Activated CD8-positive, alpha-beta memory T cell treated with anti-CD3 and anti-CD28 coated beads, Interleukin-2, amount 50 U/mL, for 4 hours (primary cell): ENCODE measurements around the gene ERG.

Experiments
- DNase-seq: peaks from one replicate; pipeline ENCODE4 v3.0.0-alpha.2; 2020

Gene ERG

DNA sequence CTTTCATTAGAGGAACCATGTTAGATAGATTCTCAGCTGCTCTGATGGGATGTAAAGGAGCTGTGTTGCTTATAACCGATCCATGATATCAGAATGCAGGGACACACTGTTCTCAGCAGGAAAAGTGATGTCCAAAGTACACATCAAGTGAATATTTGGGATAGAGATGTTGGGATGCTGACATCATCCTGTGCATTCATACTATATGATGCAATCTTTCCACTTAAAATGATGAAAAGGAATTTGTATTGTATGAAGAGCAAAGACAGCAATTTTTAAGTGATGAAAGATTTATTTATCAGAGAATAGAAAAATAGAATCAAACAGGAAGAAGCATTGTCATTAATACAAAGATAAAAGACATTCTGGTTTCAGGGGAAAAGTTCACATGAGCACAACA lies 110.1 kb downstream of the ERG start:
- DNase-seq: no peak

GRCh38 chr21:38386967-38387366 lies 111.3 kb downstream of the ERG start:
- no peak for DNase-seq

DNA sequence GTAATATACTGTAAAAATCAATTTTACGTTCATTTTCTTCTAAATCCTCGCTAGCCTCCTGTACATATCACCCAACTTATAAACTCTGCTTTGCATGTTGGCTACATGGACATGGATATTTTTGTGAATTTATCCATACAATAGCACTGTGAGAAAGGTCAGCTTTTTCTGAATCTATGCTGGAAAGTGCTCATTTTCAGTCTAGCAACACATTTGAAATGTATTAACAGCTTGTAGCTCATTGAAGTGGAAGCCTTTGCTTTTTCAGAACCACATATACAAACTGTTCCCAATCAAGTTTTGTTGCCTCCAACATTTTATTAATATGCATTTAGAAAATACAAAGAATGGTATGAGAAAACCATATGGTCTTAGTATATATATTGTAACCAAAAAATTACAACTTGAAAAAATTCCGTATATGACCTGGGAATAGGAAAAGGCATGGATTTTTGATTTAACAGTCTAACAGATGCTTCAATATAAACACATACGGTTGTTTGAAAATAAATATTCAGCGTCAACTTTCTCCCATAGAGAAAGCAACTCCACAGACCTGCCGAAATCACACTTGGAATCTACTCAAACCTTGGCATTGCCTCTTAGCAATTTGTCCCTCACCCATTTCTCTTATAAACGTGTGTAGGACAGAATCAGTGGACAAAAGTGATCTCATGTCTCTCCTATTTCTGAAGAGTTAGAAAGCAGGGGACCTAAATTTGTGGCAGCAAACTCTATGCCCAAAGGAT lies 112.7 kb downstream of the ERG start:
- DNase-seq: no peak

- no peak for DNase-seq
Observed at GRCh38 chr21:38384675-38385426, 113.4 kb downstream of the ERG start.

DNA sequence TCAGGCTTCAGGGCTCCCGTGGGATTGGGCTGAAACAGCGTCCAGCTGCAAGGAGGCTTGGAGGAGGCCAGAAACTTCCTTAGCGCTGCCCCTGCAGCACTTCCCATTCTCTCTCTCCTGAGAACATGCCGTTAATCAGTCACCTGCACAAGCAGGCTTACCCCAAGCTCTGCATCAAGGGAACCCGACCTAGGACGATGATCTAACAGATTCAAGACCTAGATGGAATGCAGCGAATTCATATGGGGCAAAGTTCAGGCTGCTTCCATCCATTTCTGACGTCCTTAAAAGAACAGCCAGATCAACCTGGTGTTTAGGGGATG lies 114.1 kb downstream of the ERG start:
- no peak for DNase-seq

- no peak for DNase-seq
Observed at GRCh38 chr21:38383411-38384237, 114.7 kb downstream of the ERG start.

GRCh38 chr21:38380481-38381137 lies 117.7 kb downstream of the ERG start:
- DNase-seq: no peak

GRCh38 chr21:38379147-38379546 lies 119.1 kb downstream of the ERG start:
- no peak for DNase-seq

DNA sequence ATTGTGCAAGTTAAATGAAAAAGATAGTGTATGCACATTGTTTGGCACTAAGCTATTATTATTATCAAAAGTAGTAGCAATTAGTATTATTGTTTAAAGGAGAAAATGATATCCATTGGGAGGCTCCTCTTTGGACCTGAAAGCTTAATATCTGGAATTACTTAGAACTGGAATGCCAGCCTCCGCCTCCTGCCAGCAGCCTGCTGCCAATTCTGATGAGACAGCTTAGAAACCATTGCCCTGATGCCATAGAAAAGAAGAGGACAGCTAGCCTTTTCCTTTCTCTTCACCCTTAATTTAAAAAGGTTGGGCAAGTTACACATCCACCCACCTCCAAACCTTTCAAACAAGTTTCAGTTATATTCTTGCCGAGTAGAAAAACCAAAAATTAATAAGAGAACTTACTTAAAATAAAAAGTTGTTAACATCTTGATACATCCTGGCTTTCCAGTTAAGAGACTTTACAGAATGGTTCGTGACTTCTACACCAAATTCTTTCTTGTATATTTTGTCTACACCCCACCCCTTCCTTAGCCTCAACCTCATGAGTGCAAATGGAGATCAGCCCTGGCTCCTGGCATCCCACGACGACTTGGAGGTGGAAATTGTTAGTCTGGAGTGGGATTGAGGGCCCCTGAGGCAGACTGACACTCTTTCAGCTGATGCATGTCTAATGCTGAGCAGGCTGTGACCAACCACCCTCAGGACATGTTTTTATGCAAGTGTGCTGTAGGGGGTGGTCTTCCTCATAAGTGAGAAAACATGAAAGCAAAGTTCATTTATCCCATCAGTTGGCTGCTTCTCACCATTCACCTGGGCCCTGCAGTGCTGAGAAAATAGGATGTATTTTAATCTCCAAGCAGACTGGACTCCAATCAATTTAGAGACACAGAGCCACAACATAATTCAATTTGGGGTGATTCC lies 120.8 kb downstream of the ERG start:
- DNase-seq: no peak

DNA sequence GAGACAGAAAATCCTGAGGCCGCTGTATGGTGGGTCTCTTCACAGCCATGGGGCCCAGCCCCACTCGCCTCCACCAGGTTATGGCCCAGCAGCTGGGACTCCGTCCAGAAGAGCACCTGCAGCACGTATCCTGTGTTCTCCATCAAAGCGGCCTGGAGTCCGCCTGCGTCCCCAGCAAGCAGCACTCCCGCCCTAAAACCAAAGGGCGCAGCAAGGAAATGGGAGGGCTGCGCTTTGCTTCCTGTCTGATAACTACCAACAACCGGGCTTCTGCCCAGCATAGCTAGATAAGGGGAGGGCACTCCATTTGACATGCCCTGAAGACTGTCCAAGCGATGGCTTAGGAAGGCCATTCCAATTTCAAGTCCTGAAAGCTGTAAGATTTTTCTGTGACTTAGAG lies 121.6 kb downstream of the ERG start:
- no peak for DNase-seq

DNA sequence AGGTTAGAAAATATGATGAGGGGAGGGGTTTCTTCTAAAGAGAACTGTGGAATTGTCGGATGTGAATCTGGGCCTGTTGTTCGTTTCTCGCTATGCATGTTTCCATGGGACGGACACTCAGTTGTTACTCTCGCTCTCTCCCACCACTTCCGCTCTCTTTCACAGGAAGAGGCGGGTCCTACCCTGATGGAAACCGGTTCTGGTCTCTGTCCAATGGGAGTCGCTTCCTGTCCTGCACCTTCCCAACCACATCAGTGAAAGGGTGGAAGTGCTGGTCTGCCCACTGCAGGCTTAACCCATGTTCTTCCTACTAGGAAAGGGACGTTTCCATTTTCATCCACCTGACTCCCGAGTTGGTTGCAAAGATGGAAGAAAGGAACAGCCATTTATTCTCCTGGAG lies 122.0 kb downstream of the ERG start:
- no peak for DNase-seq

DNA sequence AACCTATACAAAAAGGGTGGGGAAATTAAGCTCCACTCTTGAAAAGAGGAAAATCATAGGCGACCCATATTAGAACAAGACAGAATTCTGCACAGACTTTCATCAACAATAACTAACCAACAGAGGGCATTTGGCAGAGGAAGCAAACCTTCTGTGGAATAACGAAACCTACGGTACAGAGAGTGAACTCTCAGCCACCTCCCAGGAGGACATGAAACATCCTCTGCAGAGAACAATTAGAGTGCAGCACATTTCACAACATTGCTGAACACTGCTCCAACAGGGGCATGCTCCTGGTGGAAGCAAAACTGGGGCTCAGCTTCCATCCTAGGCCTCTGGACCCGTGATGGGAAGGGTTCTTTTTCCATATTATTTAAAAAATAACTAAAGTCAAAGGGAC lies 130.6 kb downstream of the ERG start:
- DNase-seq: no peak

DNA sequence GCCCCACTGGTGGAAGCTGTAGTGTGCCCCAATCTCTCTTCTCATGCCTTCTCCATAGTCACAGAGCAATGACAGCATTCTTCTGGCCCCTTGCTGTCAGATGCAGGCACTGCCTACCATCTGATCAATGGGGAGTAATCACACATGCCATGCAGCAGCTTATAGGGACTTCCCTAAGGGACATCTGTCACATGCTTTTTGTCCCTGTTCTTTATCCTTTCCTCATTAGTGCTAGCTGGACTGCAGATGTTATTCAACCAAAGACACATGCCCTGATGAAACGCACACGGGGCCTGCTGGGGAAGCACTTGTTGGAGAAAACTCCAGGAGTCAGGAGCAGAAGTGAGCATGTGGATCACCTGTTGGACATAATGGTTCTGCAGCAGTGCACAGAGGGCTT lies 132.8 kb downstream of the ERG start:
- DNase-seq: no peak

GRCh38 chr21:38363693-38364092 lies 134.6 kb downstream of the ERG start:
- no peak for DNase-seq

DNA sequence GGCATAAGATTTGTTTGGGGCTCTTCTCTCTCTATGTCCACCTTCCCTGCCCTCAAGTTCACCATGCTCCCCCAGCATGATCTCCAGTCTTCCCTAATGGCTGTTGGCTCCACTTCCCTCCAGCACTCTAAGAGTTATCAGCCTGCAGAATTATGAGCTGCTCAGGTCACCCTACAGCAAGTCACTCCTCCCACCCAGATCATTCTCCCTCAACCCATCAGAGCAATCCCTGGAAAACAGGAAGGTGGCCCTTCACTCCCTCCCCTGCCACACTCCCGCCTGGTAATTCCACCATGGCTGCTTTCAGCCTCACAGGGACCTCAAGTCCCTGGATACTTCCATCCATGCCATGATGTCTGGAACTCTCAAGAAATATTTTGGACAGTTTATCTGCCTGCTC lies 137.0 kb downstream of the ERG start:
- no peak for DNase-seq

- no peak for DNase-seq
Observed at GRCh38 chr21:38359835-38360234, 138.4 kb downstream of the ERG start.

GRCh38 chr21:38359090-38359489 lies 139.2 kb downstream of the ERG start:
- no peak for DNase-seq

GRCh38 chr21:38358666-38359065 lies 139.6 kb downstream of the ERG start:
- DNase-seq: no peak

GRCh38 chr21:38358098-38358497 lies 140.2 kb downstream of the ERG start:
- no peak for DNase-seq

DNA sequence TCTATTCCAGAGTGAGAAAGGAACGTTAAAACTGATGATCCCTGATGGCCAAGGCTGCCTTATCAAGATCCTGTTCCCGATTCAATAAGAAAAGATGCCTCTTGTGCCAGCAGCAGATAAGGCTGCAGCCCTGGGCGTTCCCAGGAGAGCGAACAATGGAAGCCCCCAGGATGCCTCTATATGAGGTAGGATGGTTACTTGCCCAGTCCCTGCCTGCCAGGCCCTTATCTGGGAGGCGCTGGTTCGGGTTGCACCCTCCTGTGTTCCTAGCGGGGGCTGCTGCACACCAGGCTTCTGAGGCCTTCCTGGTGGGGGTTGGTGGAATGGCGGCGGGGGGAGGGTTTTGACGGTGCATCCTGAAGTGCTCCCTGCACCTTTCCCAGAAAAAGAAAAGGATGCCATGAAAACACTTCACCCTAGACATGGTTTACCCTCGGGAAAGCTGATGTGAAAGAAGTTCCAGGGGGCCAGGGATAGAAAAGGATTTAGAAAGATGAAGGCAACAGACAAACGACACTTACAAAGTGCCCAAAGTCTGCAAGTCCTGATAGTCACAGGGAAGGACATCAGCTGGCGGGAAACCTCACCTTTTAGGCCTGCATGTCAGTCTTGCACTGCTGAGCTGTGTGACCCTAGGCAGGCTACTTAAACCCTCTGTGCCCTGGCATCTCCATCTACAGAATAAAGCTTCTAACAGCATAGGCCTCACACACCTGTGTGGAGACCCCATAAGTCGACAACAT lies 141.2 kb downstream of the ERG start:
- no peak for DNase-seq

GRCh38 chr21:38355992-38356781 lies 142.1 kb downstream of the ERG start:
- DNase-seq: peak; percentile 67
